MM.1S (cell line): ENCODE results near the gene CPSF4.
A peak's percentile ranks its signal among the peaks of the same experiment; 100 is the strongest.

Experiments
- DNase-seq: peaks from one replicate; pipeline ENCODE4 v3.0.0-alpha.2; 2015
- H2AFZ ChIP-seq: fragments of 300-600 bp; sonication (generic); 2 replicates; pipeline ENCODE4 v1.6.0; 2016; ENCODE audit warnings: antibody characterized with exemption, low read length
- H3F3A ChIP-seq: fragments of 300-600 bp; sonication (generic); 2 replicates; pipeline ENCODE4 v1.6.1; 2016; ENCODE audit warnings: mild to moderate bottlenecking, antibody characterized with exemption, low read length, moderate library complexity, mixed read lengths; ENCODE audit not compliant: insufficient read depth
- H3K27ac ChIP-seq: fragments of 300-600 bp; sonication (generic); 2 replicates; pipeline ENCODE4 v1.5.1; 2016; ENCODE audit warnings: mild to moderate bottlenecking, low read length
- H3K27me3 ChIP-seq: fragments of 300-600 bp; sonication (generic); replicated peaks from 2 replicates; pipeline ENCODE4 v1.6.0; 2016; ENCODE audit warnings: low read length; ENCODE audit not compliant: insufficient read depth
- H3K36me3 ChIP-seq: fragments of 300-600 bp; sonication (generic); replicated peaks from 2 replicates; pipeline ENCODE4 v1.6.1; 2016; ENCODE audit warnings: mild to moderate bottlenecking, low read length, mixed read lengths; ENCODE audit not compliant: insufficient read depth
- H3K4me1 ChIP-seq: fragments of 300-600 bp; sonication (generic); 2 replicates; pipeline ENCODE4 v1.6.1; 2016; ENCODE audit warnings: low read length, mixed read lengths
- H3K4me2 ChIP-seq: fragments of 300-600 bp; sonication (generic); 2 replicates; pipeline ENCODE4 v1.6.0; 2016; ENCODE audit warnings: low read depth, low read length
- H3K4me3 ChIP-seq: fragments of 300-600 bp; sonication (generic); 2 replicates; pipeline ENCODE4 v1.5.1; 2016; ENCODE audit warnings: low read length, mixed read lengths
- H3K79me2 ChIP-seq: fragments of 300-600 bp; sonication (generic); 2 replicates; pipeline ENCODE4 v1.6.1; 2016; ENCODE audit warnings: mixed run types, low read length, mixed read lengths
- H3K9ac ChIP-seq: fragments of 300-600 bp; sonication (generic); 2 replicates; pipeline ENCODE4 v1.6.1; 2016; ENCODE audit warnings: low read length, mixed read lengths
- H3K9me2 ChIP-seq: fragments of 300-600 bp; sonication (generic); replicated peaks from 2 replicates; pipeline ENCODE4 v1.6.1; 2016; ENCODE audit warnings: mild to moderate bottlenecking, low read length, mixed read lengths; ENCODE audit not compliant: insufficient read depth
- H3K9me3 ChIP-seq: fragments of 300-600 bp; sonication (generic); replicated peaks from 2 replicates; pipeline ENCODE4 v1.6.1; 2016; ENCODE audit warnings: mild to moderate bottlenecking, low read length, mixed read lengths; ENCODE audit not compliant: insufficient read depth
- H4K20me1 ChIP-seq: fragments of 300-600 bp; sonication (generic); 2 replicates; pipeline ENCODE4 v1.6.1; 2016; ENCODE audit warnings: mild to moderate bottlenecking, low read length, moderate library complexity, mixed read lengths; ENCODE audit not compliant: insufficient read depth
- EZH2 ChIP-seq: fragments of 300-600 bp; sonication (generic); optimal IDR thresholded peaks from 2 replicates; pipeline ENCODE3; 2017; ENCODE audit warnings: low read depth, mild to moderate bottlenecking, antibody characterized with exemption, low read length, mixed read lengths
- EZH2phosphoT487 ChIP-seq: fragments of 300-600 bp; sonication (generic); IDR thresholded peaks from 2 replicates; pipeline ENCODE4 v1.6.1; 2018; ENCODE audit warnings: antibody characterized with exemption, low read length
- TF ChIP-seq, protein P1 (sequence below): fragments of 300-600 bp; sonication (generic); IDR thresholded peaks from 2 replicates; pipeline ENCODE4 v1.5.1; 2016; ENCODE audit warnings: antibody characterized with exemption, low read length, mixed read lengths

The CPSF4 gene

DNA sequence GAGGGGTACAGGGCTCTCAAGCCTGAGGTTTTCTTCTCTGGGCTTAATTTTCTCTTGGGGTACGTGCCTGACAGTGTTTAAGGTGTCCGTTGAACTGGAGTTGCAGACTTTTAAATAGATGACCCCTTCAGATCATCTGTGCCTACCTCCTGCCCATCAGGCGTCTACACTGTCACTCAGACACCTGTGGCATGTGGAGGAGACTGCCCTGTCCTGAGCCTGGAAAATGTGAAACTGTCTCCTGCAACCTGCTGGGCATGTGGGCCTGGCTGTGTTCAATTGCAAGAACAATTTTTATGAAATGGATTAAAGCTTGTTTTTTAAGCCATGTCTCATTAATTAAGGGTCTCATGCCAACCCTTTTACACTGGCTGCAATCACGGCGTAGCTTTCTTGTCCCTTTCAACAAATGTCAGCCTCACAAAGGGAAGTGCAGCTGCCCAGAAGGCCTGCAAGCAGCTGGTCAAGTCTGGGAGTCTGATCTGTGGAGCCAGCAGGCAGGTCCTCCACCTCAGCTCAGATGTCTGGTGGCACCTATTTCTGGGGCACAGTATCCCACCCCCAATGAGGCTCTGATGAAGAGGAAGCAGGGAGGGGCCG is 18.4 kb downstream of the CPSF4 start:
- Histone ChIP-seq H3K9me2 (no peaks in the 10 kb centered on the region), H3K36me3 (peaks cover 10% of the 10 kb centered on the region), H3K4me1 (no peaks in the 10 kb centered on the region), H2AFZ (no peak overlapping the region), H3K27ac (no peak overlapping the region), H3K4me3 (no peak overlapping the region), H3F3A (peaks cover 4% of the 10 kb centered on the region; the same call in 1 of the 2 replicates), H3K9me3 (no peaks in the 10 kb centered on the region), H3K79me2 (peaks cover 85% of the 10 kb centered on the region), H3K4me2 (no peak overlapping the region), H3K27me3 (no peaks in the 10 kb centered on the region), H3K9ac (no peak overlapping the region), H4K20me1 (peaks cover 8% of the 10 kb centered on the region; the same call in 1 of the 2 replicates)
- TF ChIP-seq, protein P1, sequence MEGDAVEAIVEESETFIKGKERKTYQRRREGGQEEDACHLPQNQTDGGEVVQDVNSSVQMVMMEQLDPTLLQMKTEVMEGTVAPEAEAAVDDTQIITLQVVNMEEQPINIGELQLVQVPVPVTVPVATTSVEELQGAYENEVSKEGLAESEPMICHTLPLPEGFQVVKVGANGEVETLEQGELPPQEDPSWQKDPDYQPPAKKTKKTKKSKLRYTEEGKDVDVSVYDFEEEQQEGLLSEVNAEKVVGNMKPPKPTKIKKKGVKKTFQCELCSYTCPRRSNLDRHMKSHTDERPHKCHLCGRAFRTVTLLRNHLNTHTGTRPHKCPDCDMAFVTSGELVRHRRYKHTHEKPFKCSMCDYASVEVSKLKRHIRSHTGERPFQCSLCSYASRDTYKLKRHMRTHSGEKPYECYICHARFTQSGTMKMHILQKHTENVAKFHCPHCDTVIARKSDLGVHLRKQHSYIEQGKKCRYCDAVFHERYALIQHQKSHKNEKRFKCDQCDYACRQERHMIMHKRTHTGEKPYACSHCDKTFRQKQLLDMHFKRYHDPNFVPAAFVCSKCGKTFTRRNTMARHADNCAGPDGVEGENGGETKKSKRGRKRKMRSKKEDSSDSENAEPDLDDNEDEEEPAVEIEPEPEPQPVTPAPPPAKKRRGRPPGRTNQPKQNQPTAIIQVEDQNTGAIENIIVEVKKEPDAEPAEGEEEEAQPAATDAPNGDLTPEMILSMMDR: no peak
- TF ChIP-seq EZH2phosphoT487: no peak
- no peak for TF ChIP-seq EZH2
- no peak for DNase-seq

DNA sequence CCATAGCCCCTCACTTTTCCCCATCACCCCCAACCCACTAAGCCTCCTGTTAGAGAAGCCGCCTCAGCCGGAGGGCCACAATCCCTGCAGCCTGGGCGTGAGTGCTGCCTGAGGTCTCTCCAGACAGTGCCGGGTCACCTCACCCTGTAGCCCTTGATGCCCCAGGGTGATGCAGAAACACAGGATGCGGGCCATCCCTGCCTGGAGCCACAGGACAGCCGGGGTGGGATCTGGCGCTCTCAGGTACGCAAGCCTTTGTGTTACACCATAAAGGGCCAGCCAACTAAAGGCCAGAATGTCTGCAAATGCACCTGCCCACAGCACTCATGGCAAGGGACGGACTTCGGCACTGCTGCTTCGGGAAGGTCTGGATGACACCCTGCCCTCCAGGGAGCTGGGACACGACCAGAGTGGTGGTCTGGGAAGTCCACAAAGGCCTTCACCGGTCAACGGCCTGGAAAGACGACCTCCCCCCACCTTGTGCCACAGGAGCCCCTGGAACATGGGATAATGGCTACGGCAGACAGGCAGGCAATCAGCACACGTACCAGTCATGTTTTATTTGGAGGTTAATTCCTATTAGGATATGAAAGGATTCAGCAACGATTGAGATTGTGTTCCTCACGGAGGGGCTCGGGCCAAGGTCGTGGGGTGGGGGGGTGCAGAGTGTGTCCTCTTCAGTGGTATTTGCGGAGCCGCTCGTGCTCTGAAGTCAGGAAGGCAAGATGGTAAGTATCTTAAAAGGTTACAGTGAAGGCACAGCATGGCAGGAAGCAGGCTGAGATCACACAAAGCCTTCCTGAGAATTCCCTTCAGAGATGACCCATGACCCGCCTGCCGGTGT is 19.1 kb downstream of the CPSF4 start:
- no peak overlapping the region for H3K4me2 ChIP-seq
- peaks cover 4% of the 10 kb centered on the region; the same call in 1 of the 2 replicates for H3F3A ChIP-seq
- no peak overlapping the region for H3K4me3 ChIP-seq

DNA sequence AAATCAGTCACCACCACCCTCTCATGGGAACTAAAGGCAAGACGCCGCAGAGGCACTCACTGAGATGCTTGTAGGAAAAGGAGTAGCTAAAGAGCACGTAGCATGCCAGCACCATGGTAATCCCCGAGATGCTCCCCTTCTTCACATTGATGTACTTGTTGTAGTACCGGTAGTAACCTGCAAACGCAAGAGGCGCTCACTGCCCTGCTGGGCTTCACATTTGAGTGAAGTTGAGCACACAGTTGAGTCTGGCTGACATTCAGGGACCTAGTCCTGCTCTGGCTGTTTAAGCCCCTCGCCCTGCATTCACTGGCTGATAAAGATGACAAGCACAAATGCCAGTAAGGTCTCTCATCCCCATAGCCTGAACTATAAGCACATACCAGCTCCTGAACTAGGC is 20.3 kb downstream of the CPSF4 start:
- Histone ChIP-seq H3K9ac (no peak overlapping the region), H3K9me3 (no peaks in the 10 kb centered on the region), H3K9me2 (no peaks in the 10 kb centered on the region), H3K4me1 (no peaks in the 10 kb centered on the region; the same call in 1 of the 2 replicates), H3K36me3 (peaks cover 14% of the 10 kb centered on the region), H2AFZ (no peak overlapping the region), H3K27ac (no peak overlapping the region), H3K4me3 (no peak overlapping the region), H3F3A (peaks cover 4% of the 10 kb centered on the region; the same call in 1 of the 2 replicates), H3K4me2 (no peak overlapping the region), H3K79me2 (peaks cover 99% of the 10 kb centered on the region), H3K27me3 (no peaks in the 10 kb centered on the region), H4K20me1 (peaks cover 13% of the 10 kb centered on the region; the same call in 1 of the 2 replicates)
- DNase-seq: peak; percentile 53
- no peak for TF ChIP-seq EZH2
- TF ChIP-seq, protein P1: peak; percentile 42
- TF ChIP-seq EZH2phosphoT487: no peak

More for the DNA sequence above, 19.1 kb downstream of the CPSF4 start:
- no peaks in the 10 kb centered on the region for H3K9me2 ChIP-seq
- peaks cover 92% of the 10 kb centered on the region for H3K79me2 ChIP-seq
- TF ChIP-seq EZH2phosphoT487 (no peak), EZH2 (no peak)
- TF ChIP-seq, protein P1: no peak
- H3K9ac ChIP-seq: no peak overlapping the region
- H2AFZ ChIP-seq: no peak overlapping the region
- H3K27me3 ChIP-seq: no peaks in the 10 kb centered on the region
- H3K27ac ChIP-seq: no peak overlapping the region
- no peak for DNase-seq
- H3K4me1 ChIP-seq: no peaks in the 10 kb centered on the region; the same call in 1 of the 2 replicates
- peaks cover 9% of the 10 kb centered on the region; the same call in 1 of the 2 replicates for H4K20me1 ChIP-seq
- no peaks in the 10 kb centered on the region for H3K9me3 ChIP-seq
- peaks cover 10% of the 10 kb centered on the region for H3K36me3 ChIP-seq
